A549 (cell line): ENCODE data around the gene ATP9B. TPM values are rescaled to one million over a fixed set of nuclear protein-coding genes. Genes with fewer than 3 reads are reported as not detected.

Experiments
- ATAC-seq, 2 experiments: fragments of 200-7000 bp in 1 of 2; fragments of >200 bp in 1 of 2; cut with Nextera tagmentation in 1 of 2; cut with Tn5 transposase in 1 of 2; 3 replicates each; pipeline versions ENCODE4 v1.8.0 to v1.9.1; 2018 to 2020; ENCODE audit warnings: mild to moderate bottlenecking in 1 of 2, moderate library complexity in 1 of 2
- CTCF ChIA-PET: fragments of 300-600 bp; sonication (Branson Sonifier 250); formaldehyde crosslinking; extraction: SDS; loops from one replicate; lab custom pipeline; 2021; ENCODE audit warnings: antibody characterized with exemption, inconsistent platforms; lab: Yijun Ruan, JAX
- POLR2A ChIA-PET: fragments of 350-600 bp; formaldehyde crosslinking; extraction: SDS; loops from one replicate; lab custom pipeline; 2021; ENCODE audit warnings: antibody characterized with exemption, inconsistent platforms; lab: Yijun Ruan, JAX
- DNase-seq, 2 experiments: peaks; one replicate each; pipeline versions ENCODE4 v3.0.0 to v3.0.0-alpha.2; 2011 to 2016; ENCODE audit warnings: low read depth in 1 of 2, low spot score in 1 of 2
- FAIRE-seq: peaks from 2 replicates; lab custom pipeline; 2011; peaks lifted over from hg19 to GRCh38; lab: Jason Lieb, UNC
- H3K27ac ChIP-seq, 2 experiments: fragments of >200 bp; sonication (Bioruptor Twin); formaldehyde crosslinking; 3 replicates each; pipeline ENCODE4 v1.5.1; 2016 to 2017
- H3K4me1 ChIP-seq: fragments of >200 bp; sonication (Bioruptor Twin); formaldehyde crosslinking; 3 replicates; pipeline ENCODE4 v1.6.1; 2016
- H3K4me2 ChIP-seq: fragments of >200 bp; sonication (Bioruptor Twin); formaldehyde crosslinking; 3 replicates; pipeline ENCODE4 v1.6.1; 2016
- H3K4me3 ChIP-seq: fragments of >200 bp; sonication (Bioruptor Twin); formaldehyde crosslinking; 3 replicates; pipeline ENCODE4 v1.5.1; 2016
- H3K9me3 ChIP-seq: fragments of >200 bp; sonication (Bioruptor Twin); formaldehyde crosslinking; 3 replicates; pipeline ENCODE4 v1.6.1; 2016
- CEBPB ChIP-seq, 2 experiments: fragments of >200 bp in 1 of 2; sonication (Bioruptor Twin) in 1 of 2; formaldehyde crosslinking in 1 of 2; IDR thresholded peaks; 2 replicates each; pipeline ENCODE4 v1.6.1; 2012 to 2016
- CHD2 ChIP-seq: fragments of 150-350 bp; IDR thresholded peaks from 2 replicates; pipeline ENCODE4 v1.6.1; 2014; ENCODE audit warnings: low read length; ENCODE audit not compliant: partially characterized antibody
- EHMT2 ChIP-seq: fragments of 200-600 bp; sonication (generic); IDR thresholded peaks from 2 replicates; pipeline ENCODE4 v1.6.1; 2016; ENCODE audit warnings: antibody characterized with exemption, low read depth, mild to moderate bottlenecking, moderate library complexity
- EP300 ChIP-seq, 2 experiments: fragments of >200 bp; sonication (Bioruptor Twin); formaldehyde crosslinking; IDR thresholded peaks; 2 replicates in 1 of 2; 3 replicates in 1 of 2; pipeline ENCODE4 v1.6.1; 2016 to 2017
- ESRRA ChIP-seq: fragments of 150-350 bp; IDR thresholded peaks from 2 replicates; pipeline ENCODE4 v1.6.1; 2014; ENCODE audit warnings: mild to moderate bottlenecking, low read length, borderline replicate concordance
- FOSL2 ChIP-seq, 2 experiments: fragments of 450-650 bp in 1 of 2; fragments of >200 bp in 1 of 2; sonication (Bioruptor Twin) in 1 of 2; formaldehyde crosslinking; IDR thresholded peaks; 2 replicates each; pipeline versions ENCODE4 v1.5.0 to v1.6.1; 2016 to 2020; ENCODE audit warnings: mild to moderate bottlenecking in 1 of 2, moderate library complexity in 1 of 2
- HDAC2 ChIP-seq: fragments of 200-600 bp; sonication (generic); IDR thresholded peaks from 2 replicates; pipeline ENCODE4 v1.6.1; 2016
- HES2 ChIP-seq: fragments of >200 bp; sonication (Bioruptor Twin); formaldehyde crosslinking; IDR thresholded peaks from 2 replicates; pipeline ENCODE4 v1.6.1; 2016
- HEYL ChIP-seq: fragments of 250-450 bp; sonication (Bioruptor Pico); IDR thresholded peaks from 2 replicates; pipeline ENCODE4 v1.8.0; 2021; ENCODE audit warnings: mild to moderate bottlenecking, moderate library complexity
- HOXB5 ChIP-seq: fragments of 250-450 bp; sonication (Bioruptor Pico); IDR thresholded peaks from 2 replicates; pipeline ENCODE4 v1.5.0; 2020; ENCODE audit warnings: mild to moderate bottlenecking, moderate library complexity
- JUN ChIP-seq, 2 experiments: fragments of >200 bp; sonication (Bioruptor Twin); formaldehyde crosslinking; IDR thresholded peaks; 2 replicates in 1 of 2; 3 replicates in 1 of 2; pipeline ENCODE4 v1.6.1; 2016 to 2017
- KDM1A ChIP-seq: fragments of 200-600 bp; sonication (generic); IDR thresholded peaks from 2 replicates; pipeline ENCODE4 v1.6.1; 2016; ENCODE audit warnings: low read depth, mild to moderate bottlenecking
- KDM5A ChIP-seq: fragments of 200-600 bp; sonication (generic); IDR thresholded peaks from 2 replicates; pipeline ENCODE4 v1.6.1; 2016; ENCODE audit warnings: antibody characterized with exemption, mild to moderate bottlenecking
- MYC ChIP-seq: IDR thresholded peaks from 2 replicates; pipeline ENCODE4 v1.6.1; 2012; ENCODE audit warnings: mild to moderate bottlenecking, inconsistent platforms, low read length, improper control_type of control experiment, borderline replicate concordance
- NFE2L2 ChIP-seq: fragments of 150-350 bp; conservative IDR thresholded peaks from 2 replicates; pipeline ENCODE4 v1.6.1; 2014; ENCODE audit warnings: low read length
- NR3C1 ChIP-seq: fragments of >200 bp; sonication (Bioruptor Twin); formaldehyde crosslinking; IDR thresholded peaks from 3 replicates; pipeline ENCODE4 v1.6.1; 2017
- PHF8 ChIP-seq: fragments of 200-600 bp; sonication (generic); IDR thresholded peaks from 2 replicates; pipeline ENCODE4 v1.6.1; 2016; ENCODE audit warnings: low read depth, mild to moderate bottlenecking, antibody characterized with exemption, moderate library complexity, borderline replicate concordance
- POLR2AphosphoS2 ChIP-seq: conservative IDR thresholded peaks from 2 replicates; pipeline ENCODE4 v1.6.1; 2012; ENCODE audit warnings: low read length, improper control_type of control experiment, inconsistent platforms
- RAD21 ChIP-seq, 2 experiments: fragments of >200 bp in 1 of 2; sonication (Bioruptor Twin) in 1 of 2; formaldehyde crosslinking in 1 of 2; IDR thresholded peaks in 1 of 2; conservative IDR thresholded peaks in 1 of 2; 2 replicates in 1 of 2; 3 replicates in 1 of 2; pipeline ENCODE4 v1.6.1; 2012 to 2018; ENCODE audit warnings: inconsistent platforms in 1 of 2
- REST ChIP-seq: fragments of 200-600 bp; sonication (generic); IDR thresholded peaks from 2 replicates; pipeline ENCODE4 v1.6.1; 2016; ENCODE audit warnings: antibody characterized with exemption, mild to moderate bottlenecking, moderate library complexity
- RFX5 ChIP-seq: fragments of 450-650 bp; IDR thresholded peaks from 2 replicates; pipeline ENCODE4 v1.7.1; 2014; ENCODE audit warnings: antibody characterized with exemption, mild to moderate bottlenecking, moderate library complexity
- TP53 ChIP-seq: fragments of 250-450 bp; sonication (Bioruptor Pico); IDR thresholded peaks from 2 replicates; pipeline ENCODE4 v1.5.0; 2021; ENCODE audit warnings: mild to moderate bottlenecking, moderate library complexity
- USF2 ChIP-seq: fragments of 450-650 bp; IDR thresholded peaks from 2 replicates; pipeline ENCODE4 v1.6.1; 2014; ENCODE audit warnings: antibody characterized with exemption
- ZFP36 ChIP-seq: fragments of 450-650 bp; IDR thresholded peaks from 2 replicates; pipeline ENCODE4 v1.6.1; 2014; ENCODE audit warnings: borderline replicate concordance; ENCODE audit not compliant: partially characterized antibody
- WGBS: methylation state at CpG from one replicate; pipeline ENCODE4 v1.1.6; 2017; ENCODE audit errors: missing lambda C conversion rate; 5-methylcytosine and 5-hydroxymethylcytosine counted together
- polyA plus RNA-seq, 4 experiments: library from polyadenylated mRNA; depleted of rRNA in 3 of 4; stranded (reverse); fragments of >200 nt; fragmentation: RNase III in 1 of 4; extraction: RNeasy Plus Mini Kit Qiagen cat#74134 plus additional on column Dnase treatment in 1 of 4; gene quantifications; 2 replicates in 3 of 4; 3 replicates in 1 of 4; pipeline ENCODE4 v1.2.3, GENCODE V29; 2011 to 2017

ATP9B gene
- polyA plus RNA-seq, 2 of the 4 experiments (the other 2 are of a cell fraction) = 22.6 to 35.7 TPM

DNA sequence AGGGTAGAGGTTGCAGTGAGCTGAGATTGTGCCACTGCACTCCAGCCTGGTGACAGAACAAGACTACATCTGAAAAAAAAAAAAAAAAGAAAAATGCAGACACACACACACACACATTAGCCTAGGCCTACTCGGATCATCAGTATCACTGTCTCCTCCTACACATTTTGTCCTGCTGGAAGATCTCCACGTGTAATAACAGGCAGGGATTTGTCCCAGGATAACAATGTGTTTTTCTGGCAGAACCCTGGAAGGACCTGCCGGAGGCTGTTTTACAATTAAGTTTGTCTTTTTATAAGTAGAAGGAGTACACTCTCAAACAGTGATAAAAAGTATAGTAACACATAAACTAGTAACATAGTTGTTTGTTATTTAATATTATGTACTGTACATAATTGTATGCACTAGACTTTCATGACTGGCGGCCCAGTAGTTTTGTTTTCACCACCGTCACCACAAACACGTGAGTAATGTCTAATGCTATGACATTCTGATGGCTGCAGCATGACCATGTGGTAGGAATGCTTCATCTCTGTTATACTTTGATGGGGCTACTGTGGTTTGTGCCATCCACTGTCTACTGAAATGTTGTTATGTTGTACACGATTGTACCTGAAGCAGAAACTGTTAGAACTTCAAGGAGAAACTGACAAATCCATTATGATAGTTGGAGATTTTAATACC, 130.6 kb downstream of the ATP9B start:
- TF ChIP-seq RFX5 (no peak), ZFP36 (no peak), TP53 (CRISPR knock-in tag) (no peak), MYC (no peak), EP300 (IDR thresholded peaks at IDR 0.05) (no peak), PHF8 (no peak), POLR2AphosphoS2 (no peak), CEBPB (IDR thresholded peaks at IDR 0.05) (no peak), HDAC2 (no peak), USF2 (no peak), FOSL2 (IDR thresholded peaks at IDR 0.05) (no peak), FOSL2 (CRISPR knock-in tag; IDR thresholded peaks at IDR 0.05) (no peak), REST (no peak), ESRRA (no peak), NFE2L2 (no peak), JUN (IDR thresholded peaks at IDR 0.05) (no peak), KDM5A (no peak), NR3C1 (no peak), HES2 (no peak), HOXB5 (CRISPR knock-in tag) (no peak), KDM1A (no peak)
- Histone ChIP-seq H3K9me3 (no peaks in the 10 kb centered on the region), H3K4me3 (no peak overlapping the region), H3K27ac (no peak overlapping the region), H3K4me2 (no peak overlapping the region), H3K4me1 (no peaks in the 10 kb centered on the region)
- CTCF ChIA-PET = no interaction called here
- POLR2A ChIA-PET = no interaction called here
- DNase-seq (no peak), ATAC-seq (no peak), FAIRE-seq (no peak)
- 80% methylated on average over 7 of the region's 7 CpGs for WGBS

- Histone ChIP-seq H3K4me3 (no peak overlapping the region), H3K4me1 (no peaks in the 10 kb centered on the region), H3K4me2 (no peak overlapping the region), H3K9me3 (no peaks in the 10 kb centered on the region), H3K27ac (no peak overlapping the region)
- CTCF ChIA-PET = no interaction called here
- DNase-seq (no peak), FAIRE-seq (no peak), ATAC-seq (peak; percentile 36 to 91; a peak in 3 of 6 replicates)
- POLR2A ChIA-PET = no interaction called here
- TF ChIP-seq HEYL (no peak), EHMT2 (no peak), EP300 (IDR thresholded peaks at IDR 0.05) (no peak), RAD21 (conservative IDR thresholded peaks at IDR 0.05 in 1 of 2, IDR thresholded peaks at IDR 0.05 in 1 of 2) (no peak), POLR2AphosphoS2 (no peak), CHD2 (no peak)
- WGBS = 79% methylated on average over 6 of the region's 7 CpGs
Measured at GRCh38 chr18:79200546-79201268, 131.5 kb downstream of the ATP9B start.
